Parathyroid adenoma (tissue), 2 donors: Measurements from ENCODE around the gene NIT2.
"Not testable (repeated sequence)": the region's sequence is repeated elsewhere in the genome, so short reads cannot be mapped to it uniquely, and the experiment has no call there.

Experiments
- H2AFZ ChIP-seq: fragments of 300-600 bp; sonication (generic); one replicate; pipeline ENCODE4 v1.7.0; 2017; ENCODE audit warnings: antibody characterized with exemption, mild to moderate bottlenecking
- H3K27ac ChIP-seq: fragments of 300-600 bp; sonication (generic); one replicate; pipeline ENCODE4 v1.7.0; 2017
- H3K27me3 ChIP-seq: fragments of 300-600 bp; sonication (generic); one replicate; pipeline ENCODE4 v1.7.0; 2017; ENCODE audit warnings: low read length; ENCODE audit not compliant: control insufficient read depth, insufficient read depth
- H3K36me3 ChIP-seq: fragments of 300-600 bp; sonication (generic); one replicate; pipeline ENCODE4 v1.7.0; 2017; ENCODE audit warnings: low read length; ENCODE audit not compliant: control insufficient read depth, insufficient read depth
- H3K4me1 ChIP-seq: fragments of 300-600 bp; sonication (generic); one replicate; pipeline ENCODE4 v1.7.0; 2017; ENCODE audit warnings: control low read depth
- H3K4me2 ChIP-seq: fragments of 300-600 bp; sonication (generic); one replicate; pipeline ENCODE4 v1.7.0; 2017; ENCODE audit warnings: low read length
- H3K4me3 ChIP-seq: fragments of 300-600 bp; sonication (generic); one replicate; pipeline ENCODE4 v1.7.0; 2017; ENCODE audit warnings: low read depth, low read length
- H3K79me2 ChIP-seq: fragments of 300-600 bp; sonication (generic); one replicate; pipeline ENCODE4 v1.7.0; 2017; ENCODE audit warnings: control low read depth
- H3K9ac ChIP-seq: fragments of 300-600 bp; sonication (generic); one replicate; pipeline ENCODE4 v1.7.0; 2017; ENCODE audit warnings: mild to moderate bottlenecking
- H3K9me3 ChIP-seq: fragments of 300-600 bp; sonication (generic); one replicate; pipeline ENCODE4 v1.7.0; 2017; ENCODE audit warnings: low read length; ENCODE audit not compliant: control insufficient read depth
- TF ChIP-seq, protein P1 (sequence below): fragments of 300-600 bp; sonication (generic); IDR thresholded peaks from one replicate; pipeline ENCODE4 v1.7.0; 2017; ENCODE audit warnings: antibody characterized with exemption, mild to moderate bottlenecking
- donor health status: primary hyperparathyroidism.

The NIT2 gene

DNA sequence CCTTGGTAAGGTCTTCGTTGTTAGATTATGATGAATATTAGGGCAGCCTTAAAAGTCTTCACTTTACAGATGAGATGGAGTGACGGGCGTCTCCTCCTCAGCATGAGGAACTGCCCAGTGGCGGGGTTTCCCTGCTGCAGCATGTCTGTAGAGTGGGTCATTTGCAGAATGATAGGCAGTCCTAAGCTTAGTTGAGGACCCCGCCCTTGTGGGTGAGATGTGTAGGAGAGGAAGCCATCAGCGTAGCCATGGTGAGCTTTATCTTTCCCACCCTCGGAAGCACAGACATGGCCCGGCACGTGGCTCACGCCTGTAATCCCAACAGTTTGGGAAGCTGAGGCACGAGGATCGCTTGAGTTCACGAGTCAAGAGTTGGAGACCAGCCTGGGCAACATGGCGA, 877 bp downstream of the NIT2 start:
- H3K4me2 ChIP-seq, result peak overlapping the region; percentile 77
- peak overlapping the region; percentile 62 for H3K4me3 ChIP-seq
- H3K27ac ChIP-seq, result peak overlapping the region; percentile 68
- H3K4me1 ChIP-seq, result peaks cover 9% of the 10 kb centered on the region
- no peaks in the 10 kb centered on the region for H3K9me3 ChIP-seq
- no peaks in the 10 kb centered on the region for H3K79me2 ChIP-seq
- TF ChIP-seq, protein P1, sequence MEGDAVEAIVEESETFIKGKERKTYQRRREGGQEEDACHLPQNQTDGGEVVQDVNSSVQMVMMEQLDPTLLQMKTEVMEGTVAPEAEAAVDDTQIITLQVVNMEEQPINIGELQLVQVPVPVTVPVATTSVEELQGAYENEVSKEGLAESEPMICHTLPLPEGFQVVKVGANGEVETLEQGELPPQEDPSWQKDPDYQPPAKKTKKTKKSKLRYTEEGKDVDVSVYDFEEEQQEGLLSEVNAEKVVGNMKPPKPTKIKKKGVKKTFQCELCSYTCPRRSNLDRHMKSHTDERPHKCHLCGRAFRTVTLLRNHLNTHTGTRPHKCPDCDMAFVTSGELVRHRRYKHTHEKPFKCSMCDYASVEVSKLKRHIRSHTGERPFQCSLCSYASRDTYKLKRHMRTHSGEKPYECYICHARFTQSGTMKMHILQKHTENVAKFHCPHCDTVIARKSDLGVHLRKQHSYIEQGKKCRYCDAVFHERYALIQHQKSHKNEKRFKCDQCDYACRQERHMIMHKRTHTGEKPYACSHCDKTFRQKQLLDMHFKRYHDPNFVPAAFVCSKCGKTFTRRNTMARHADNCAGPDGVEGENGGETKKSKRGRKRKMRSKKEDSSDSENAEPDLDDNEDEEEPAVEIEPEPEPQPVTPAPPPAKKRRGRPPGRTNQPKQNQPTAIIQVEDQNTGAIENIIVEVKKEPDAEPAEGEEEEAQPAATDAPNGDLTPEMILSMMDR, result no peak
- peak overlapping the region; percentile 84 for H2AFZ ChIP-seq
- no peaks in the 10 kb centered on the region for H3K36me3 ChIP-seq
- H3K9ac ChIP-seq, result no peak overlapping the region
- no peaks in the 10 kb centered on the region for H3K27me3 ChIP-seq

DNA sequence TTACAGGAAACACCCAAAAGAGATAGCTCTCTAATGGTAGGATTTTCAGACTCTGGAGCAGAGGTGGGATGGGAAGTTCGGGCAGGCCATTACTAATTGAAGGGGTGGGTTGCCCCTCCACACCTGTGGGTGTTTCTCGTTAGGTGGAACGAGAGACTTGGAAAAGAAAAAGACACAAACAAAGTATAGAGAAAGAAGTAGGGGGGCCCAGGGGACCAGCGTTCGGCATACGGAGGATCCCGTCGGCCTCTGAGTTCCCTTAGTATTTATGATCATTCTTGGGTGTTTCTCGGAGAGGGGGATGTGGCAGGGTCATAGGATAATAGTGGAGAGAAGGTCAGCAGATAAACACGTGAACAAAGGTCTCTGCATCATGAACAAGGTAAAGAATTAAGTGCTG, 1.7 kb downstream of the NIT2 start:
- H3K27ac ChIP-seq, result peak overlapping the region; percentile 9
- not testable (repeated sequence) for H3K79me2 ChIP-seq, H3K4me3 ChIP-seq, H3K9me3 ChIP-seq, H3K27me3 ChIP-seq, H3K4me2 ChIP-seq, H3K9ac ChIP-seq, H2AFZ ChIP-seq, H3K36me3 ChIP-seq, H3K4me1 ChIP-seq

DNA sequence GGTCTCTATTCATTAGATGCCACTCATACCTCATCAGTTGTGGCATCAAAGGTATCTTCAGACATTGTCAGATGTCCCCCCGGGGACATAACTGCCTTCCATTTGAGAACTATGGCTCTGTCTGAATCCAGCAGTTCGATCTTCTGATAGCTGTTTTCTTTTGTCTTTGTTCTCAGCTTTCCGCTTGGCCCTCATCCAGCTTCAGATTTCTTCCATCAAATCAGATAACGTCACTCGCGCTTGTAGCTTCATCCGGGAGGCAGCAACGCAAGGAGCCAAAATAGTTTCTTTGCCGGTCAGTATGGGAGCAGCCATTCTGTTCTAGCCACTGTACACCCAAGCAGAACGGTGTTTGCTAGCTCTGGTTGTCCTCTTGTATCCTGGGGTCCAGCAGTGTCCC, 4.4 kb downstream of the NIT2 start:
- no peaks in the 10 kb centered on the region for H3K27me3 ChIP-seq
- H3K4me2 ChIP-seq, result peak overlapping the region; percentile 25
- H3K27ac ChIP-seq, result no peak overlapping the region
- TF ChIP-seq, protein P1, result no peak
- H3K9me3 ChIP-seq, result no peaks in the 10 kb centered on the region
- peaks cover 9% of the 10 kb centered on the region for H3K4me1 ChIP-seq
- H3K36me3 ChIP-seq, result no peaks in the 10 kb centered on the region
- H3K4me3 ChIP-seq, result no peak overlapping the region
- H2AFZ ChIP-seq, result peak overlapping the region; percentile 43
- no peaks in the 10 kb centered on the region for H3K79me2 ChIP-seq
- H3K9ac ChIP-seq, result no peak overlapping the region

DNA sequence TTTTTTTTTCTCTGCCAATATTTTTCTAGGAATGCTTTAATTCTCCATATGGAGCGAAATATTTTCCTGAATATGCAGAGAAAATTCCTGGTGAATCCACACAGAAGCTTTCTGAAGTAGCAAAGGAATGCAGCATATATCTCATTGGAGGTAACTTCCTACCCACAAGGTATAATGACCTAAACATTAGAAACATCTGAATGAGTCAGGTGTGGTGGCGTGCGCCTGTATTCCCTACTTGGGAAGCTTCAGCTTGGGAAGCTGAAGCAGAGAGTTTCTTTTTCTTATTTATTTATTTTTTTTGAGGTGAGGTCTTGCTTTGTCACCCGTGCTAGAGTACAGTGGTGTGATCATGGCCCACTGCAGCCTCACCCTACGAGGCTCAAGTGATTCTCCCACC, 5.2 kb downstream of the NIT2 start:
- TF ChIP-seq, protein P1, result no peak

DNA sequence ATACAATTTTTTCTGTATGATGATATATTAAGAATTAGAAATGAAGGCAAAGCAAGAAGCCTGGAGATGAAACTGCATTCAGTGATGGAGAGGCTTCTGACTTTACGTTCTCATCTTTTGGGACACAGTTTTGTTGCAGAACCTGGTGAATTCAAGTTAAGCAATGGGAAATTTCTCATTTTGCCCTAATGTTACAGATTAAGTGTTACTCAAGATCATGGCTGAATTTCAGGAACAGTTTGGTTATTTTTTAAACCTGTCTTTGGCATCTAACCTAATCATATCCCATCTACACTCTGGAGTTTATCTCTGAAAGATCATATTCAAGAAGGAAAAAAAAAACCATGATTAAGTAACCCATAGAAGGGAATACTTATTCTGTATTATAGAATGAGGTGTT, 6.0 kb downstream of the NIT2 start:
- no peaks in the 10 kb centered on the region for H3K9me3 ChIP-seq
- no peaks in the 10 kb centered on the region for H3K27me3 ChIP-seq
- no peaks in the 10 kb centered on the region for H3K36me3 ChIP-seq
- no peak overlapping the region for H3K9ac ChIP-seq
- H3K4me2 ChIP-seq, result no peak overlapping the region
- no peak overlapping the region for H2AFZ ChIP-seq
- no peaks in the 10 kb centered on the region for H3K79me2 ChIP-seq
- no peak overlapping the region for H3K27ac ChIP-seq
- H3K4me3 ChIP-seq, result no peak overlapping the region
- peaks cover 9% of the 10 kb centered on the region for H3K4me1 ChIP-seq
- TF ChIP-seq, protein P1, result no peak

More for the DNA sequence above, 5.2 kb downstream of the NIT2 start:
- no peak overlapping the region for H3K9ac ChIP-seq
- no peaks in the 10 kb centered on the region for H3K36me3 ChIP-seq
- no peaks in the 10 kb centered on the region for H3K9me3 ChIP-seq
- H3K27me3 ChIP-seq, result no peaks in the 10 kb centered on the region
- no peak overlapping the region for H3K4me2 ChIP-seq
- peaks cover 9% of the 10 kb centered on the region for H3K4me1 ChIP-seq
- no peaks in the 10 kb centered on the region for H3K79me2 ChIP-seq
- no peak overlapping the region for H2AFZ ChIP-seq
- H3K4me3 ChIP-seq, result no peak overlapping the region
- no peak overlapping the region for H3K27ac ChIP-seq
